Peyer's patch (tissue), 4 donors: ENCODE results near the gene SLBP.

Source experiments
- CTCF ChIP-seq, 6 experiments: fragments of 450-650 bp in 4 of 6; fragments of 200-600 bp in 2 of 6; sonication (generic) in 1 of 6; IDR thresholded peaks; one replicate each; pipeline ENCODE4 v1.5.1; 2017 to 2019; ENCODE audit warnings: antibody characterized with exemption in 6 of 6, mild to moderate bottlenecking in 3 of 6, moderate library complexity in 1 of 6
- POLR2A ChIP-seq, 2 donors: fragments of 450-650 bp; IDR thresholded peaks; one replicate each; pipeline ENCODE4 v1.5.1; 2017; ENCODE audit warnings: antibody characterized with exemption in 2 of 2, mild to moderate bottlenecking in 2 of 2, moderate library complexity in 2 of 2

DNA sequence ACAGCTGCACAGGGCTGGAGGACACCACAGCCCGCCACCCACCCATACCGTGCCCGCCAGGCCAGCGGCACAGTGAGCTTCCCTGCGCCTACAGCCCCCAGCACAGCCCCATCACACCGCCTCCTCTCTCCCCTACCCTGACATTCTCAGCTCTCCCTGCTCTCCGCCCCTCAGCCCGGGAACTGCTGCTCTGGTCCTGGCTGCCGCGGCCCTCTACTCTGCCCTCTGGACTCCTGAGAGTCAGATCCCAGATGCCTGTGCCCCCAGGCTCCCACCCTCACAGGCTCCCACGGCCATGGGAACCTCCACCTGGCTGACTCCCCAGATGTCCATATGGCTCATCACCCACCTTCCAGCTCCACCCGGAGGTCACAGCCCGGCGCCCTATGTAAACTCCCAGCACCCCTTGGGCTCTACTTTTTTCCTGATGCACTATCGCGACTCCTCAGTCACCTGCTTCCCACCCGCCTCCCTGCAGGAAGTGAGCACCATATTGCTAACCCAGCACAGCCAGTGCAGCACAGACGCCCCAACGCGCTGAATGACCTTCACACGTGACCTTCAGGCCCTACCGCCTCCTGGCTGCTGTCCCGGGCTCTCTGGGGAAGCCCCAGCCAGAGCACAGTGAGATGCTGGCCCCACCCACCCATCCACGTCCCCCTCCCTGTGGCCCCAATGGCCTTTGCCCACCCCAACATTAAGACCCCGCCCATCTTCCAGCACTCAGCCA, 51.0 kb downstream of the SLBP start:
- TF ChIP-seq CTCF (IDR thresholded peaks at IDR 0.05) (no peak), POLR2A (IDR thresholded peaks at IDR 0.05) (no peak)
